CD4-positive, alpha-beta T cell treated with Interleukin-2 at 100 ng/mL for 4 hours (primary cell): ENCODE results near the gene SPNS2.
A peak's percentile ranks its signal among the peaks of the same experiment; 100 is the strongest.

Experiments used
- DNase-seq: peaks from one replicate; pipeline ENCODE4 v3.0.0-alpha.2; 2020; ENCODE audit warnings: low spot score

Gene SPNS2

GRCh38 chr17:4550534-4551039 lies 51.9 kb downstream of the SPNS2 start:
- no peak for DNase-seq

GRCh38 chr17:4551141-4551540 lies 52.5 kb downstream of the SPNS2 start:
- DNase-seq = no peak

GRCh38 chr17:4551796-4552525 lies 53.3 kb downstream of the SPNS2 start:
- DNase-seq = no peak

GRCh38 chr17:4553669-4554068 lies 55.0 kb downstream of the SPNS2 start:
- DNase-seq = no peak

GRCh38 chr17:4554441-4554996 lies 55.8 kb downstream of the SPNS2 start:
- DNase-seq = no peak

GRCh38 chr17:4554997-4555799 lies 56.5 kb downstream of the SPNS2 start, which contains the start of gene MYBBP1A:
Gene MYBBP1A, minus strand, starts transcription at chr17:4555384. Its CDS starts 60 bp downstream, at chr17:4555324.
- DNase-seq = peak; percentile 97

- DNase-seq = no peak
Observed at GRCh38 chr17:4555873-4556759, 57.4 kb downstream of the SPNS2 start.

GRCh38 chr17:4556996-4557395 lies 58.3 kb downstream of the SPNS2 start:
- no peak for DNase-seq

GRCh38 chr17:4557626-4558346 lies 59.1 kb downstream of the SPNS2 start:
- no peak for DNase-seq

GRCh38 chr17:4558347-4558971 lies 59.8 kb downstream of the SPNS2 start:
- no peak for DNase-seq

- no peak for DNase-seq
Observed at GRCh38 chr17:4559139-4559791, 60.6 kb downstream of the SPNS2 start.

- no peak for DNase-seq
Observed at GRCh38 chr17:4559966-4560365, 61.3 kb downstream of the SPNS2 start.

- no peak for DNase-seq
Observed at GRCh38 chr17:4560421-4560820, 61.7 kb downstream of the SPNS2 start, which contains the start of gene GGT6. Gene GGT6, minus strand, starts transcription at chr17:4560577. Its CDS starts 56 bp downstream, at chr17:4560521.

GRCh38 chr17:4560837-4561256 lies 62.2 kb downstream of the SPNS2 start:
- DNase-seq = no peak

GRCh38 chr17:4562015-4562969 lies 63.6 kb downstream of the SPNS2 start:
- DNase-seq = no peak

GRCh38 chr17:4565209-4566141 lies 66.8 kb downstream of the SPNS2 start:
- peak; percentile 71 for DNase-seq

- DNase-seq = peak; percentile 43
Observed at GRCh38 chr17:4566785-4567184, 68.1 kb downstream of the SPNS2 start.

GRCh38 chr17:4569591-4569990 lies 70.9 kb downstream of the SPNS2 start:
- DNase-seq = no peak
